ENCODE results near the gene MT1M.

DNA sequence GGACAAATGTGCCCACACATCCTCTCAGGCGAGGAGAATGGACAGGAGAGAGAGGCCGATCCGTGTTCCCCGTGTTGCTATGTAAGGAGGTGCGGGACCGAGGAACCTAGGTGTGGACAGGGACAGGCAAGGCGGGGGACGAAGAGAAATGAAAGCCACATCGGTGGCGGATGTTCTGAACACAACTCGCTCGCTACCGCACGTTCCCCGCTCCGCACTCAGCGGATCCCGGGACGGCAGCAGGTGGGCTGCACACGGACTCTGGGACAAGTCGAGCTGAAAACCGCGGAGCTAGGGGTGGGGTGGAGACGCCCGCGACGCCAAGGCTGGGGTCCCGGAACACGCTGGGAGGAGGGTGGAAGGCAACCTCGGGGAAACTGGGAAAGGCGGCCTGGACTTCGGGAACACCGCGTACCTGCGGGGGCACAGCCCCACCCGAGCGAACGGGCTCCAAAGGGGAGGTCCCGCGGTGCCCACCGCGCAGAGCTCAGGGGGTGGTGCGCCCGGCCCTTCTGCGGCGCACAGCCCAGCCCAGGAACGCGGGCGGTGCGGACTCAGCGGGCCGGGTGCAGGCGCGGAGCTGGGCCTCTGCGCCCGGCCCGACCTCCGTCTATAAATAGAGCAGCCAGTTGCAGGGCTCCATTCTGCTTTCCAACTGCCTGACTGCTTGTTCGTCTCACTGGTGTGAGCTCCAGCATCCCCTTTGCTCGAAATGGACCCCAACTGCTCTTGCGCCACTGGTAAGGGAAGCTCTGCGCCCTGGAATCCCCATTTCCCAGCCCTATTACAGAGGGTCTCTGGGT lies 7.1 kb upstream of the MT1M start, which contains the start of gene MT1E:
- TF ChIP-seq, protein P1, sequence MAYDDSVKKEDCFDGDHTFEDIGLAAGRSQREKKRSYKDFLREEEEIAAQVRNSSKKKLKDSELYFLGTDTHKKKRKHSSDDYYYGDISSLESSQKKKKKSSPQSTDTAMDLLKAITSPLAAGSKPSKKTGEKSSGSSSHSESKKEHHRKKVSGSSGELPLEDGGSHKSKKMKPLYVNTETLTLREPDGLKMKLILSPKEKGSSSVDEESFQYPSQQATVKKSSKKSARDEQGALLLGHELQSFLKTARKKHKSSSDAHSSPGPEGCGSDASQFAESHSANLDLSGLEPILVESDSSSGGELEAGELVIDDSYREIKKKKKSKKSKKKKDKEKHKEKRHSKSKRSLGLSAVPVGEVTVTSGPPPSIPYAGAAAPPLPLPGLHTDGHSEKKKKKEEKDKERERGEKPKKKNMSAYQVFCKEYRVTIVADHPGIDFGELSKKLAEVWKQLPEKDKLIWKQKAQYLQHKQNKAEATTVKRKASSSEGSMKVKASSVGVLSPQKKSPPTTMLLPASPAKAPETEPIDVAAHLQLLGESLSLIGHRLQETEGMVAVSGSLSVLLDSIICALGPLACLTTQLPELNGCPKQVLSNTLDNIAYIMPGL (CRISPR knock-in tag; IDR thresholded peaks at IDR 0.05; ENCODE audit: borderline replicate concordance) = no peak
- TF ChIP-seq, protein P2, sequence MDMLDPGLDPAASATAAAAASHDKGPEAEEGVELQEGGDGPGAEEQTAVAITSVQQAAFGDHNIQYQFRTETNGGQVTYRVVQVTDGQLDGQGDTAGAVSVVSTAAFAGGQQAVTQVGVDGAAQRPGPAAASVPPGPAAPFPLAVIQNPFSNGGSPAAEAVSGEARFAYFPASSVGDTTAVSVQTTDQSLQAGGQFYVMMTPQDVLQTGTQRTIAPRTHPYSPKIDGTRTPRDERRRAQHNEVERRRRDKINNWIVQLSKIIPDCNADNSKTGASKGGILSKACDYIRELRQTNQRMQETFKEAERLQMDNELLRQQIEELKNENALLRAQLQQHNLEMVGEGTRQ (IDR thresholded peaks at IDR 0.05) = no peak
